Measurements from ENCODE around the gene PTPRG.

- TF ChIP-seq CTCF (conservative IDR thresholded peaks at IDR 0.05; ENCODE audit: low read depth in 2 of 2) (no peak), EZH2 (IDR thresholded peaks at IDR 0.05; ENCODE audit: low read depth, unreplicated experiment) (no peak), POLR2AphosphoS5 (IDR thresholded peaks at IDR 0.05; ENCODE audit: low read depth) (no peak), REST (IDR thresholded peaks at IDR 0.05; ENCODE audit: unreplicated experiment) (no peak), ZNF462 (CRISPR knock-in tag; IDR thresholded peaks at IDR 0.05) (no peak), CREB1 (CRISPR knock-in tag; IDR thresholded peaks at IDR 0.05; ENCODE audit: low read depth) (no peak), JUNB (IDR thresholded peaks at IDR 0.05; ENCODE audit: unreplicated experiment) (no peak), EZH2phosphoT487 (IDR thresholded peaks at IDR 0.05; ENCODE audit: unreplicated experiment) (no peak)
These were observed 399.6 kb downstream of the PTPRG start for GRCh38 chr3:61960976-61961375.

Data from GM23338 (cell line).